Measurements from ENCODE around the gene TBX4. TPM values are rescaled to one million over a fixed set of nuclear protein-coding genes. Genes with fewer than 3 reads are reported as not detected.

The TBX4 gene
- total RNA-seq, 1 donor from 2014 or later: 56.6 TPM

- no peak for TF ChIP-seq CTCF (IDR thresholded peaks at IDR 0.05; ENCODE audit: unreplicated experiment)
- peaks cover 25% of the 10 kb centered on the region for H3K4me1 Mint-ChIP-seq
- H3K36me3 Mint-ChIP-seq: no peaks in the 10 kb centered on the region
- no peak overlapping the region for H3K4me3 Mint-ChIP-seq
- DNase-seq (ENCODE audit: low spot score in 2 of 2, unreplicated experiment in 2 of 2): no peak
- H3K27ac Mint-ChIP-seq: no peak overlapping the region
- no peaks in the 10 kb centered on the region for H3K9me3 Mint-ChIP-seq
- H3K27me3 Mint-ChIP-seq (ENCODE audit: low read depth): peaks cover 23% of the 10 kb centered on the region
Observed at GRCh38 chr17:61418449-61418848, 33.8 kb upstream of the TBX4 start.

GRCh38 chr17:61419496-61420046, 32.7 kb upstream of the TBX4 start:
- DNase-seq (ENCODE audit: low spot score in 2 of 2, unreplicated experiment in 2 of 2): peak in 1 of 2 experiments; percentile 14
- Mint-ChIP-seq H3K27me3 (ENCODE audit: low read depth) (peaks cover 23% of the 10 kb centered on the region), H3K36me3 (no peaks in the 10 kb centered on the region), H3K4me1 (peaks cover 17% of the 10 kb centered on the region), H3K4me3 (no peak overlapping the region), H3K9me3 (no peaks in the 10 kb centered on the region), H3K27ac (no peak overlapping the region)
- TF ChIP-seq CTCF (IDR thresholded peaks at IDR 0.05; ENCODE audit: unreplicated experiment): no peak

- H3K4me3 Mint-ChIP-seq: no peak overlapping the region
- peak overlapping the region; percentile 56 for H3K27ac Mint-ChIP-seq
- H3K4me1 Mint-ChIP-seq: peaks cover 14% of the 10 kb centered on the region
- no peaks in the 10 kb centered on the region for H3K36me3 Mint-ChIP-seq
- TF ChIP-seq CTCF (IDR thresholded peaks at IDR 0.05; ENCODE audit: unreplicated experiment): no peak
- peak in 1 of 2 experiments; percentile 26 for DNase-seq (ENCODE audit: low spot score in 2 of 2, unreplicated experiment in 2 of 2)
- peaks cover 23% of the 10 kb centered on the region for H3K27me3 Mint-ChIP-seq (ENCODE audit: low read depth)
- H3K9me3 Mint-ChIP-seq: no peaks in the 10 kb centered on the region
Observed at GRCh38 chr17:61420052-61420451, 32.2 kb upstream of the TBX4 start.

GRCh38 chr17:61420745-61421398, 31.4 kb upstream of the TBX4 start:
- Mint-ChIP-seq H3K4me1 (peaks cover 10% of the 10 kb centered on the region), H3K36me3 (no peaks in the 10 kb centered on the region), H3K9me3 (no peaks in the 10 kb centered on the region), H3K27me3 (ENCODE audit: low read depth) (peaks cover 23% of the 10 kb centered on the region), H3K27ac (no peak overlapping the region), H3K4me3 (no peak overlapping the region)
- no peak for TF ChIP-seq CTCF (IDR thresholded peaks at IDR 0.05; ENCODE audit: unreplicated experiment)
- no peak for DNase-seq (ENCODE audit: low spot score in 2 of 2, unreplicated experiment in 2 of 2)

- Mint-ChIP-seq H3K9me3 (no peaks in the 10 kb centered on the region), H3K4me1 (peaks cover 4% of the 10 kb centered on the region), H3K27me3 (ENCODE audit: low read depth) (peaks cover 23% of the 10 kb centered on the region), H3K4me3 (no peak overlapping the region), H3K27ac (no peak overlapping the region), H3K36me3 (no peaks in the 10 kb centered on the region)
- no peak for DNase-seq (ENCODE audit: low spot score in 2 of 2, unreplicated experiment in 2 of 2)
- TF ChIP-seq CTCF (IDR thresholded peaks at IDR 0.05; ENCODE audit: unreplicated experiment): no peak
Observed at GRCh38 chr17:61421460-61421859, 30.8 kb upstream of the TBX4 start.
